Dendritic cell treated with granulocyte-macrophage colony-stimulating factor and Interleukin-4, amounts not matched to agents 40 ng/mL and 50 ng/mL, for 4 days (primary cell): ENCODE results near the gene MPHOSPH8.

Experiments
- H3K27ac Mint-ChIP-seq: one replicate; pipeline ENCODE4 v1.8.0; 2022; ENCODE audit warnings: mild to moderate bottlenecking, mixed read lengths
- H3K27me3 Mint-ChIP-seq: one replicate; pipeline ENCODE4 v1.8.0; 2022; ENCODE audit warnings: mild to moderate bottlenecking, mixed read lengths
- H3K36me3 Mint-ChIP-seq: one replicate; pipeline ENCODE4 v1.8.0; 2022; ENCODE audit warnings: low read depth, mixed read lengths
- H3K4me1 Mint-ChIP-seq: one replicate; pipeline ENCODE4 v1.8.0; 2022; ENCODE audit warnings: low read depth, mixed read lengths
- H3K4me3 Mint-ChIP-seq: one replicate; pipeline ENCODE4 v1.8.0; 2022; ENCODE audit warnings: mild to moderate bottlenecking, moderate library complexity, mixed read lengths
- H3K9me3 Mint-ChIP-seq: one replicate; pipeline ENCODE4 v1.8.0; 2022; ENCODE audit warnings: mixed read lengths
- intact Hi-C: fragments of 100-400 bp; cut with micrococcal nuclease; formaldehyde crosslinking; loops from one replicate; pipeline ENCODE4 v1.15.0; 2022

The MPHOSPH8 gene

DNA sequence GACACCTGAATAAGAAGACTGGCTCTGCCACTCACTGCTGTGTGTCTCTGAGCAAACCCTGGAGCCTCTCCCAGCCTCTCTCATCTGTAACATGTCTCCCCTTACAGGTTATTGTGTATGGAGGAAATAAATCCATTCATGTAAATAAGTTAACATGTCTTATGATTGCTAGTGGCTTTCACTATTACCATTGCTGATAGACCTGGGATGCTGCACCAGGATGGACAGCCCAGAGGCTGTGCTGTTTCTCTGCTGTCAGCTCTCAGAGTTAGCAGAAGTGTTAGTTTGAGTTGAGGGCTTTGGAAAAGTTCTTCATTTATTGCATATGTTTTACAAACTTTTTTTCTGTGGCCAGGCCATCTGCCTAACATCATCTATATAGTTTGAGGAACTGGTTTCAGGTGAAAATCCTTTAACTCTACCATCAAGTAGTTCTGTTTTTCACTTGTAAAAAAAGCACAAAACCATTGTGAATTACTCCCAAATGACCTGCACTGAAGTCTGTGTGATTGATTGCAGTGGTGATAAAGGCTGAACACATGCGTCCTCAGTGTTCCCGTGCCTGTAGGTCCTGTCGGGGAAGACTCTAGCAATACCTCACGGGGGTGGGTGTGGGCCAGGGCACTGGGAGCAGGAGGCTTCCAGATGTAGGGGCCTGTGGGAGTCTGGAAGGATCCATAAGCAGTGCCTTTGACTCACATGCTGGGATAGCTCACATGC is 24.6 kb downstream of the MPHOSPH8 start:
- intact Hi-C loops, result no loop called here
- no peak overlapping the region for H3K4me3 Mint-ChIP-seq
- H3K27ac Mint-ChIP-seq, result no peak overlapping the region
- no peaks in the 10 kb centered on the region for H3K9me3 Mint-ChIP-seq
- no peaks in the 10 kb centered on the region for H3K27me3 Mint-ChIP-seq
- no peaks in the 10 kb centered on the region for H3K4me1 Mint-ChIP-seq
- H3K36me3 Mint-ChIP-seq, result peaks cover 86% of the 10 kb centered on the region

DNA sequence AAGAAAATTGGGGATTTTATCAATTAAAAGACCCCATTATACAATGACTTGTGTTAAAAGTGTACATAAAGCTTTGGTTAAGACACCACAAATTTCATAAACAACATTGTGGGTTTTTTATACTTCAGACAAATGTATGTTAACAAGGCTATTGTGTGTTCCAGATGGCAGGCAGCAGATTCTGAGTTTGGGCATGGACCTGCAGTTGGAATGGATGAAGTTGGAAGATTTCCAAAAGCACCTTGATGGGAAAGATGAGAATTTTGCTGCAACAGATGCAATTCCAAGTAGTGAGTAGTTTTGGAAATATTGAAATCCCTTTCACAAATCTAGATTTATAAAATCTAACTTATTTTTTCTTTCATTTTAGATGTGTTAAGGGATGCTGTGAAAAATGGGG is 25.4 kb downstream of the MPHOSPH8 start:
- H3K27ac Mint-ChIP-seq, result no peak overlapping the region
- intact Hi-C loops, result no loop called here
- H3K9me3 Mint-ChIP-seq, result no peaks in the 10 kb centered on the region
- H3K4me1 Mint-ChIP-seq, result no peaks in the 10 kb centered on the region
- H3K4me3 Mint-ChIP-seq, result no peak overlapping the region
- peaks cover 86% of the 10 kb centered on the region for H3K36me3 Mint-ChIP-seq
- H3K27me3 Mint-ChIP-seq, result no peaks in the 10 kb centered on the region

DNA sequence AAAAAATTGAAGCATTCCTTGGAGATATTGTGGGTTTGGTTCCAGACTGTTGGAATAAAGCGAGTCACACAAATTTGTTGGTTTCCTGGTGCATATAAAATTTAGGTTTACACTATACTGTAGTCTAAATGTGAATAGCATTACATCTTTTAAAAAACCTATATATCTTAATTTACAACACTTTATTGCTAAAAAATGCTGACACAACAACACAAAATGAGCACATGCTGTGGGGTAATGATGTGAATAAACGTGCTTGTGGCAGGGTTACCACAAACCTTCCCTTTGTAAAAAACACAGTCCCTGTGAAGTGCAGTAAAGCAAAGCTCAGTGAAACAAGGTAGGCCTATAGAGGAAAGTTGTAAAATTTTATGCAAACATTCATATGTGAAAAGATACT is 27.7 kb downstream of the MPHOSPH8 start:
- no peak overlapping the region for H3K27ac Mint-ChIP-seq
- no peaks in the 10 kb centered on the region for H3K27me3 Mint-ChIP-seq
- peaks cover 10% of the 10 kb centered on the region for H3K4me1 Mint-ChIP-seq
- H3K36me3 Mint-ChIP-seq, result peaks cover 88% of the 10 kb centered on the region
- intact Hi-C loops, result no loop called here
- H3K9me3 Mint-ChIP-seq, result no peaks in the 10 kb centered on the region
- no peak overlapping the region for H3K4me3 Mint-ChIP-seq

DNA sequence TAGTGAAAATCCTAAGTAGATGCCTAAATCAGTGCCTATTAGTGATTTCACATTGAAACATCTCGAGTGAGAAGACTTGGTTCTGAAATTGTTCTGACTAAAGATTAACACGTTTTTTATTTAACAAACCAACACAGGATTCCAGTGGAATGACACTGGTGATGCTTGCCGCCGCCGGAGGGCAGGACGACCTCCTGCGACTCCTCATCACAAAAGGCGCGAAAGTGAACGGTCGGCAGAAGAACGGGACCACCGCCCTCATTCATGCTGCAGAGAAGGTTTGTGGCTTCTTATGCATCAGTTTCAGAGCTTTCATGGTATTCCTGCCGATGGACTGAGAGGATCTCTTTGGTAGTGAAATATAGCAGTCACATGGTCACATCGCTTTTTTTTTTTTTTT is 28.1 kb downstream of the MPHOSPH8 start:
- H3K4me3 Mint-ChIP-seq, result no peak overlapping the region
- no peak overlapping the region for H3K27ac Mint-ChIP-seq
- H3K36me3 Mint-ChIP-seq, result peaks cover 93% of the 10 kb centered on the region
- peaks cover 10% of the 10 kb centered on the region for H3K4me1 Mint-ChIP-seq
- no peaks in the 10 kb centered on the region for H3K9me3 Mint-ChIP-seq
- H3K27me3 Mint-ChIP-seq, result no peaks in the 10 kb centered on the region
- intact Hi-C loops, result no loop called here

DNA sequence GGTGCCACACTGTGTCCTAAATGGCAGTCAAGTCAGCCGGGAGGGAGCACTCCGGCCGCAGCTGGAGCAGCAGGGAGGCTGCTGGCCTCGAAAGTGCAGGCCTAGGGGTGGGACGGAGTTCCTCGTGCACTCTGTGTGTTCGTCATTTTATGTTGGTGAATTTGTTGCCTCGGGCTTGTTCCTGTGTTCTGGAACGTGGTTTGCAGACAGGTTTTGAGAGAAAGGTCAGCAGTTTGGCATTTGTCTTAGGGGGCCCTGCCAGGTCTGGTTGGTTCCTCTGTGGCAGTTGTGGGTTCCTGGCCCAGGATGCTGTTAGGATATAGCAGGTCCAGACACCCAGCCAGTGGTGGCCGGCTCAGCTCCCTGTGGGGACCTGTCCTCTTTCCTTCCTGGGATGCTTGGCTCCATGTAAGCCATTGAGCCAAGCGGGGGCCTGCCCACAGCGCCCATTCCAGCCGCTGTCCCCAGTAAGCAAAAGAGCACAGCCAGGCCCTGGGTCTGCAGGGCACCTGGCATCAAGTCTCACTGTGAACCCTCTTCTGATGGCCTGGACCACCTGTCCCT is 30.0 kb downstream of the MPHOSPH8 start:
- Mint-ChIP-seq H3K9me3 (no peaks in the 10 kb centered on the region), H3K36me3 (peaks cover 100% of the 10 kb centered on the region), H3K4me3 (no peak overlapping the region), H3K27me3 (no peaks in the 10 kb centered on the region), H3K27ac (no peak overlapping the region), H3K4me1 (peaks cover 10% of the 10 kb centered on the region)
- intact Hi-C loops, result no loop called here

DNA sequence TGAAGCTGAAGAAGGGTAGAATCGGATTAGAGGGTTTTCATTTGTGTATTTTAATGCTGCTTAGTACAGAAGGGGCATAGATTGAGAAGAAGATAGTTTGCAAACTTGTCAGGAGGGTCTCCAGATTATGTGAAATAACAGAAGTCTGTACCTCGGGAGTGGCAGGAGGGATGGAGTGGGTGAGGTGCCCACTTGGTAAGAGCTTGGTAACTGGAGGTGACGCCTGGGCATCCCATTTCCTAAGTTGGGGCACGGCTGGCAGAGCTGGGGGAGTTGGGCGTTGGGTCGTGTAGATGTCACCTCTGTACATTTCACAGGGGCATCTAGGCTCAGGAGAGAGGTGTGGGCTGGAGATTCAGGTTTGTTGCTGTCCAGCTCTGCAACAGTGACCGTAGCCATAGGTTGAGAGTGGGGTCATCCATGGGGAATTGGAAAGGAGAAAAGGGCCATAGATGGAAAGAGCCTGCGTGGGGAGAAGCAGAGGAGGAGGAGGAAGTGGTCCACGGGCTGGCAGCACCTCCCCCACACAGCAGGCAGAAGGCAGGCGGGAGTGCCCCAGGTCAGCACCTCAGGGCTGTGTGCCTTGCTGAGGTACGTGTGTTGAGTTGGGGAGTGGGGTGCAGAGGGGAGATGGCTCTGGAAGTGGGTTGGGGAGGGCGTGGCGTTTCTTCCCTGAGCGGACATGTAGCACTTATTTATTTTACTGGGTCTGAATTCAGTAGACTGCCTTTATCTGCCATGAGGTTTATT is 31.2 kb downstream of the MPHOSPH8 start:
- no peak overlapping the region for H3K4me3 Mint-ChIP-seq
- no peaks in the 10 kb centered on the region for H3K27me3 Mint-ChIP-seq
- H3K9me3 Mint-ChIP-seq, result no peaks in the 10 kb centered on the region
- intact Hi-C loops, result no loop called here
- H3K4me1 Mint-ChIP-seq, result peaks cover 10% of the 10 kb centered on the region
- H3K36me3 Mint-ChIP-seq, result peaks cover 100% of the 10 kb centered on the region
- no peak overlapping the region for H3K27ac Mint-ChIP-seq

DNA sequence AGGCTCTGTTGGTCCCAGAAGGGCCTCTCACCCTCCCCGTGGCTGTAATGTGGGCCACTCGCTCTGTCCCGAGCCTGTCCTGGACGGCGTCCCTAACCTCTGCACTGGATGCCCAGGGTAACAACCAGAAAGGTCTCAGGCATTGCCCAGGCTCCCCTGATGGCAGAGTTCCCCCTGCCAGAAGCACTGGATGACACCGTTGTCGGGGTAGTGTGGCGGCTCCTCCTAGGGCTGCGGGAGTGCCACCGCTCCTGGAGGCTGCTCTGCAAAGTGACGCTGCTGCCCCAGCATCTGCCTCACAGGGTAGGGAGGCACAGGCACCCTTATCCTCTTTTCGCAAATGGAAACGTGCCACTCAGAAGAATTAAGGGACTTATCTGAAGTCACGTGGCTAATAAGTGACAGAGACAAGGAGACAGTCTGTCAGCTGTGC is 32.0 kb downstream of the MPHOSPH8 start:
- intact Hi-C loops, result no loop called here
- Mint-ChIP-seq H3K4me3 (no peak overlapping the region), H3K4me1 (peaks cover 10% of the 10 kb centered on the region), H3K27me3 (no peaks in the 10 kb centered on the region), H3K36me3 (peaks cover 99% of the 10 kb centered on the region), H3K9me3 (no peaks in the 10 kb centered on the region), H3K27ac (no peak overlapping the region)

DNA sequence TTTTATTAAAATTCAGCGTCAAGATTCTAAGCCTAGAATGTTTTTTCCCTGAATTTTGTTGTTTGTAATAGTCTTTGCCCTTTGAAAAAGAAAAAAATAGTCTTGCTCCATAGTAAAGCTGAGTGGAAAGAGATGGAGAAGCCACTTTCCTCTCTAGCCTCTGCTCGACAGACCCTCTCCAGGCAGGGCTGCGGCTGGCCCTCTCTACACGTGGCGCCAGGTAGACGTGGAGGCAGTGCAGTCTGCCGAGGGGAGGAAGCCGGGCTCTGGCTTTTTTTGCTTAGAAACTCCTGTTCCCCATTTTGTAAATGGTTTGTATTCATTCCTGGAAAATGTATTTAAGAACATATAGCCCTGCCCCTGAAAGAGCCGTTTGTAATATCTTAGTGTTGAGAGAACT is 35.3 kb downstream of the MPHOSPH8 start:
- H3K36me3 Mint-ChIP-seq, result peaks cover 99% of the 10 kb centered on the region
- H3K27ac Mint-ChIP-seq, result no peak overlapping the region
- no peaks in the 10 kb centered on the region for H3K9me3 Mint-ChIP-seq
- peaks cover 20% of the 10 kb centered on the region for H3K4me1 Mint-ChIP-seq
- intact Hi-C loops, result no loop called here
- no peak overlapping the region for H3K4me3 Mint-ChIP-seq
- H3K27me3 Mint-ChIP-seq, result no peaks in the 10 kb centered on the region

DNA sequence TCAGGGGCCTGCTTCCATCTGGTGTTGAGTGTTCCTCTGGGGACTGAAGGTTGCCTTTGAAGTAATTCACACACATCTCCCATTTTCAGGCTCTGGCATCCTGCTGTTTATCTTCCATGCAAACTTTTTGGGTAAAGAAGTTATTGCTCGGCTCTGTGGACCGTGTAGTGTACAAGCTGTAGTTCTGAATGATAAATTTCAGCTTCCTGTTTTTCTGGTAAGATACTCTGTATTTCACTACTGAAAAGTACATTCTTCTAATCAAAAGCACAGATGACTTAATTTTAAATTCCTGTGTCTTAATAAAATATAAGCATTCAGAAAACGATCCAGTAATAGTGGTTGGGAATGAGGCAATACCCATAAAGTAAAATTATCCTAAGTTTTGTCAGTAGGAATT is 36.7 kb downstream of the MPHOSPH8 start:
- intact Hi-C loops, result no loop called here
- Mint-ChIP-seq H3K36me3 (peaks cover 99% of the 10 kb centered on the region), H3K27ac (no peak overlapping the region), H3K4me3 (no peak overlapping the region), H3K27me3 (no peaks in the 10 kb centered on the region), H3K9me3 (no peaks in the 10 kb centered on the region), H3K4me1 (peaks cover 10% of the 10 kb centered on the region)

DNA sequence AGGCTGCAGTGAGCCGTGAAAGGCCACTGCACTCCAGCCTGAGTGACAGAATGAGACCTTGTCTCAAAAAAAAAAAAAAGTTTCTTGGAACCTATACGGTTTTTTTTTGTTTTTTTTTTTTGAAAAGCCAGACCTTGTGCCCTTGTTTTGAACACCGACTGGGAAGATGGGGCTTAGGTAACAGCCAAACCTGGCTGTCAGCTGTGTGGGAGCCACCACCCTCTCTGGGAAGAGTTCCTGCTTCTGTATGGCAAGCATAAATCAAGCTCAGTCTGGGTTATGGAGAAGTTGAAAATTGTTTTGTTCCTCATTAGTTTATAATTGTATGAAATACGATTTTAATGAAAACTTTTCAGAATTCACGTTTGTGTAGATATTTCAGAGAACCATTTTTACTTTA is 39.5 kb downstream of the MPHOSPH8 start:
- Mint-ChIP-seq H3K27me3 (no peaks in the 10 kb centered on the region), H3K27ac (no peak overlapping the region), H3K4me1 (peaks cover 10% of the 10 kb centered on the region), H3K4me3 (no peak overlapping the region), H3K36me3 (peaks cover 99% of the 10 kb centered on the region), H3K9me3 (no peaks in the 10 kb centered on the region)
- intact Hi-C loops, result no loop called here

DNA sequence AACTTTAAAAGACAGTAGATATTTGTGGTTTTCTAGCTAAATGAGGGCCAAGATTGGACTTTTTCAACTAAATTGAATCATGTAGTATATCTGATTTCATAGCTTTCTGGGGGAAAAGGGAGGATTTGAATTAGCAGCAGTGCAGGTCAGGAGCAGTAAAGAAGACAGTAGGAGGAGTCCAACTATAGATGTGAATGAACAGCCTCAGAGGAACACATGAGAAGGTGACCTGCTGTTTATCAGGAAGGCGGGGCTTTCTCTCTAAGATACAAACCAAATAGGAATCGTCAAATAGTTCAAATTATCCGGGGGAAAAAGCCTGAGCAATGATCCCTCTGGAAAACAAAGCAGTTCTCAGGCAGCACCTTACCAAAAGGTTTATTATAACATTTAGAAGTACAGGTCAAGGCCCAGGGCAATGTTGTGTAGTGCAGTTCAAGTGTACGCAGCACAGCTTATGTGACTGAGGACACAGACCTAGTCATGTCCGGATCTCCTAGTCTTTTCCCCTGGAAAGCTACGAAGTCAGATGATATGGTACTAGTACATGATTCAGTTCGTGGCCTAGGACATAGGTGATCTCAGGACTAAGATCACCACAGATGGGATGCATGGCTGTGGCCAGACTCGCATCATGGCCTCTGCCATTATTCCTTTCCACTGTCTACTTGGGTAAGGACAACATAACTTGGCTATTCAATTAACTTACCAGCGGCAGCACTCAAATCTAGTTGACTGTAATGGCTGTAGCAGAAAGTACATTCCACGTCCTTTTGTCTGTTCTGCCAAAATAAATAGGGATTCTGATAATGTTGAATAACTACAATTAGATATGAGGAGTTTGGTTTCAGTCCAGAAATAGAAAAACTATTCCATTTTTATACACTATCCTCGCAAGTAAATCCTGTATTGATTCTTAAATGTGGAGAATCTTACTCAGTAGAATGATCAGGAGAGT is 40.3 kb downstream of the MPHOSPH8 start:
- no peak overlapping the region for H3K27ac Mint-ChIP-seq
- intact Hi-C loops, result no loop called here

DNA sequence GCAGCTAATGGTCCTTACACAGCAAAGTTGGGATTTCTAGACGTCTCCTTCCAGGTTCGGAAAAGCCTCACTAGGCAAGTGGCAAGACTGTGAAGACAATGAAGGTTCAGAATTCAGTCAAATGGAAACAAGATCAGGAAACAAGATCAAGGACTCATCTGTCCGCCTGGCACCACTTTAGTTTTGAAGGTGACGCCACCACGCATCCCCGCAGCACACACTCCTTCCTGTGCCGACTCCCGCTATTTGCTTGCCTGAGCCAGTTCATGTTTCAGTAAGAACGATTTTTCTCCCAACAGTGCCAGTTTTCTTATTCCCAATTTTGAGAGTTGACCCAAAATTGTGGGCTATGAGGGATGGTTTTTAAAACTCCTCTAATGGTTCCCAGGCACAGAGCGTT is 41.4 kb downstream of the MPHOSPH8 start:
- peaks cover 90% of the 10 kb centered on the region for H3K36me3 Mint-ChIP-seq
- H3K9me3 Mint-ChIP-seq, result no peaks in the 10 kb centered on the region
- peaks cover 10% of the 10 kb centered on the region for H3K4me1 Mint-ChIP-seq
- H3K4me3 Mint-ChIP-seq, result no peak overlapping the region
- intact Hi-C loops, result no loop called here
- H3K27ac Mint-ChIP-seq, result no peak overlapping the region
- no peaks in the 10 kb centered on the region for H3K27me3 Mint-ChIP-seq

More for the DNA sequence above, 40.3 kb downstream of the MPHOSPH8 start:
- Mint-ChIP-seq H3K4me1 (peaks cover 10% of the 10 kb centered on the region), H3K4me3 (no peak overlapping the region), H3K36me3 (peaks cover 95% of the 10 kb centered on the region), H3K27me3 (no peaks in the 10 kb centered on the region), H3K9me3 (no peaks in the 10 kb centered on the region)

DNA sequence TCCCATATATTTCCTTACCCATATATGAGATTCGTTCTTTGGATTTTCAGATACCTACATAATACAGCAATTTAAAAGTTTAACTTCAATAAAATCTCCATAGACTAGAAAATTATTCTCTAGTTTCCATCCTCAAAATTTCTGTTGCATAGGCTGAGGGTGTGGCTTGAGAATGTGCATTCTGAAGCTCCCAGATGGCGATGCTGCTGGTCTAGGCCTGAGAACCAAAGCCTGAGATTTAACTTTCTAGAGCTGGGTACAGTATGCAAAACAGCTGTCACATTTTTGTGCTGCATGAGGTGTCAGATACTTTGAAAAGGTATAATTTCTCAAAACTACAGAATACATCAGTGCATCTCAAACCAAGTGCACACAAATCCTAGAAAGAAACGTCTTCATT is 42.7 kb downstream of the MPHOSPH8 start:
- H3K27me3 Mint-ChIP-seq, result no peaks in the 10 kb centered on the region
- no peak overlapping the region for H3K27ac Mint-ChIP-seq
- intact Hi-C loops, result no loop called here
- no peak overlapping the region for H3K4me3 Mint-ChIP-seq
- H3K9me3 Mint-ChIP-seq, result no peaks in the 10 kb centered on the region
- peaks cover 10% of the 10 kb centered on the region for H3K4me1 Mint-ChIP-seq
- H3K36me3 Mint-ChIP-seq, result peaks cover 78% of the 10 kb centered on the region
